SJSA1 (cell line): ENCODE results near the gene RUNDC1. TPM values are rescaled to one million over a fixed set of nuclear protein-coding genes. Genes with fewer than 3 reads are reported as not detected.
A peak's percentile ranks its signal among the peaks of the same experiment; 100 is the strongest.
"Not testable (repeated sequence)": the region's sequence is repeated elsewhere in the genome, so short reads cannot be mapped to it uniquely, and the experiment has no call there.

Source experiments
- DNase-seq, 2 experiments: peaks; one replicate each; pipeline ENCODE4 v3.0.0-alpha.2; 2015 to 2020; ENCODE audit warnings: low spot score in 2 of 2, low read depth in 1 of 2
- H3K27ac ChIP-seq: fragments of 250-450 bp; sonication (Bioruptor Pico); 2 replicates; pipeline ENCODE4 v1.5.1; 2020; ENCODE audit warnings: mild to moderate bottlenecking, moderate library complexity
- H3K27me3 ChIP-seq: fragments of 250-450 bp; sonication (Bioruptor Pico); replicated peaks from 2 replicates; pipeline ENCODE4 v1.5.1; 2020; ENCODE audit warnings: mild to moderate bottlenecking, moderate library complexity
- H3K36me3 ChIP-seq: fragments of 250-450 bp; sonication (Bioruptor Pico); 2 replicates; pipeline ENCODE4 v1.5.1; 2020; ENCODE audit warnings: mild to moderate bottlenecking
- H3K4me1 ChIP-seq: fragments of 250-450 bp; sonication (Bioruptor Pico); replicated peaks from 2 replicates; pipeline ENCODE4 v1.6.1; 2021; ENCODE audit warnings: mild to moderate bottlenecking
- H3K4me3 ChIP-seq: fragments of 250-450 bp; sonication (Bioruptor Pico); 2 replicates; pipeline ENCODE4 v1.5.1; 2020; ENCODE audit warnings: mild to moderate bottlenecking
- H3K9me3 ChIP-seq: fragments of 250-450 bp; sonication (Bioruptor Pico); replicated peaks from 2 replicates; pipeline ENCODE4 v1.5.1; 2020; ENCODE audit warnings: mild to moderate bottlenecking
- total RNA-seq: library from RNA; depleted of rRNA; stranded (reverse); fragments of >200 nt; shearing (Covaris generic); gene quantifications from 2 replicates; pipeline ENCODE4 v1.2.3, GENCODE V29; 2014

Gene RUNDC1
- total RNA-seq, 1 experiment from 2014 or later = 5.7 TPM

GRCh38 chr17:42975701-42976100, 4.7 kb upstream of the RUNDC1 start:
- H3K4me1 ChIP-seq = peaks cover 11% of the 10 kb centered on the region
- not testable (repeated sequence) for H3K9me3 ChIP-seq, H3K36me3 ChIP-seq, DNase-seq, H3K4me3 ChIP-seq, H3K27ac ChIP-seq, H3K27me3 ChIP-seq

GRCh38 chr17:42979511-42980273, 673 bp upstream of the RUNDC1 start, which contains the start of gene PTGES3L:
Gene PTGES3L (minus strand): TSS chr17:42980080. CDS start chr17:42980053, 27 bp downstream.
- peaks cover 15% of the 10 kb centered on the region for H3K36me3 ChIP-seq
- peak within 1 kb of the TSS; percentile 55 for H3K27ac ChIP-seq
- no peaks in the 10 kb centered on the region for H3K27me3 ChIP-seq
- peak within 1 kb of the TSS; percentile 96 for H3K4me3 ChIP-seq
- H3K4me1 ChIP-seq = peaks cover 25% of the 10 kb centered on the region
- no peaks in the 10 kb centered on the region; the same call in 1 of the 2 replicates for H3K9me3 ChIP-seq
- peak in 1 of 2 experiments; percentile 70 for DNase-seq

GRCh38 chr17:42980766-42981397, 517 bp downstream of the RUNDC1 start:
- Histone ChIP-seq H3K4me3 (peak overlapping the region; percentile 96), H3K9me3 (no peaks in the 10 kb centered on the region; the same call in 1 of the 2 replicates), H3K27me3 (no peaks in the 10 kb centered on the region), H3K27ac (peak overlapping the region; percentile 55), H3K4me1 (peaks cover 25% of the 10 kb centered on the region), H3K36me3 (peaks cover 22% of the 10 kb centered on the region)
- DNase-seq = peak; percentile 31 to 55

GRCh38 chr17:42982266-42982665, 1.9 kb downstream of the RUNDC1 start:
- Histone ChIP-seq H3K27ac (no peak overlapping the region), H3K27me3 (no peaks in the 10 kb centered on the region), H3K4me3 (no peak overlapping the region), H3K4me1 (peaks cover 25% of the 10 kb centered on the region), H3K36me3 (peaks cover 32% of the 10 kb centered on the region), H3K9me3 (no peaks in the 10 kb centered on the region; the same call in 1 of the 2 replicates)
- DNase-seq = no peak

- Histone ChIP-seq H3K4me3 (no peak overlapping the region), H3K27ac (no peak overlapping the region), H3K27me3 (no peaks in the 10 kb centered on the region), H3K4me1 (peaks cover 25% of the 10 kb centered on the region), H3K9me3 (no peaks in the 10 kb centered on the region; the same call in 1 of the 2 replicates), H3K36me3 (peaks cover 60% of the 10 kb centered on the region)
- DNase-seq = no peak
Measured at GRCh38 chr17:42985225-42985624, 4.9 kb downstream of the RUNDC1 start.

- Histone ChIP-seq H3K9me3 (no peaks in the 10 kb centered on the region), H3K27ac (no peak overlapping the region), H3K4me3 (no peak overlapping the region), H3K36me3 (peaks cover 77% of the 10 kb centered on the region), H3K27me3 (no peaks in the 10 kb centered on the region), H3K4me1 (peaks cover 25% of the 10 kb centered on the region)
- no peak for DNase-seq
Measured at GRCh38 chr17:42989141-42989540, 8.8 kb downstream of the RUNDC1 start.

GRCh38 chr17:42989726-42990652, 9.6 kb downstream of the RUNDC1 start:
- Histone ChIP-seq H3K9me3 (no peaks in the 10 kb centered on the region), H3K36me3 (peaks cover 79% of the 10 kb centered on the region), H3K4me1 (peaks cover 25% of the 10 kb centered on the region), H3K4me3 (no peak overlapping the region), H3K27me3 (no peaks in the 10 kb centered on the region), H3K27ac (peak overlapping the region; percentile 32)
- peak in 1 of 2 experiments; percentile 28 for DNase-seq

GRCh38 chr17:42991471-42991870, 11.1 kb downstream of the RUNDC1 start:
- no peak for DNase-seq
- no peaks in the 10 kb centered on the region for H3K27me3 ChIP-seq
- peaks cover 71% of the 10 kb centered on the region for H3K36me3 ChIP-seq
- H3K27ac ChIP-seq = no peak overlapping the region
- H3K9me3 ChIP-seq = no peaks in the 10 kb centered on the region
- H3K4me3 ChIP-seq = no peak overlapping the region
- H3K4me1 ChIP-seq = peaks cover 25% of the 10 kb centered on the region

GRCh38 chr17:42992872-42993271, 12.5 kb downstream of the RUNDC1 start:
- no peaks in the 10 kb centered on the region for H3K27me3 ChIP-seq
- no peak for DNase-seq

GRCh38 chr17:42993913-42994312, 13.5 kb downstream of the RUNDC1 start:
- Histone ChIP-seq H3K36me3 (peaks cover 54% of the 10 kb centered on the region), H3K4me1 (peaks cover 33% of the 10 kb centered on the region)
- not testable (repeated sequence) for DNase-seq, H3K4me3 ChIP-seq, H3K9me3 ChIP-seq, H3K27me3 ChIP-seq, H3K27ac ChIP-seq

More at GRCh38 chr17:42992872-42993271, 12.5 kb downstream of the RUNDC1 start:
- H3K27ac ChIP-seq = no peak overlapping the region
- H3K9me3 ChIP-seq = no peaks in the 10 kb centered on the region
- H3K4me3 ChIP-seq = no peak overlapping the region
- peaks cover 58% of the 10 kb centered on the region for H3K36me3 ChIP-seq
- peaks cover 33% of the 10 kb centered on the region for H3K4me1 ChIP-seq

GRCh38 chr17:42997390-42997983, 17.1 kb downstream of the RUNDC1 start:
- H3K27ac ChIP-seq = no peak overlapping the region
- no peaks in the 10 kb centered on the region for H3K9me3 ChIP-seq
- H3K27me3 ChIP-seq = no peaks in the 10 kb centered on the region
- H3K36me3 ChIP-seq = peaks cover 57% of the 10 kb centered on the region
- peak overlapping the region; percentile 20 for H3K4me3 ChIP-seq
- H3K4me1 ChIP-seq = peaks cover 32% of the 10 kb centered on the region
- no peak for DNase-seq

- Histone ChIP-seq H3K9me3 (no peaks in the 10 kb centered on the region), H3K27me3 (no peaks in the 10 kb centered on the region), H3K36me3 (peaks cover 57% of the 10 kb centered on the region), H3K4me3 (peak within 1 kb of the TSS; percentile 61), H3K4me1 (peaks cover 32% of the 10 kb centered on the region), H3K27ac (peak within 1 kb of the TSS; percentile 80)
- peak; percentile 98 to 99 for DNase-seq
Measured at GRCh38 chr17:42997984-42998938, 17.9 kb downstream of the RUNDC1 start, which contains the start of gene RPL27. Gene RPL27 (plus strand): TSS chr17:42998419. CDS start chr17:42998751, 332 bp downstream.
